HuH-7 (cell line): ENCODE data around the gene RELN.
A peak's percentile ranks its signal among the peaks of the same experiment; 100 is the strongest.

Experiments used
- DNase-seq: peaks from one replicate; pipeline ENCODE4 v3.0.0; 2011; ENCODE audit warnings: low spot score

RELN gene

DNA sequence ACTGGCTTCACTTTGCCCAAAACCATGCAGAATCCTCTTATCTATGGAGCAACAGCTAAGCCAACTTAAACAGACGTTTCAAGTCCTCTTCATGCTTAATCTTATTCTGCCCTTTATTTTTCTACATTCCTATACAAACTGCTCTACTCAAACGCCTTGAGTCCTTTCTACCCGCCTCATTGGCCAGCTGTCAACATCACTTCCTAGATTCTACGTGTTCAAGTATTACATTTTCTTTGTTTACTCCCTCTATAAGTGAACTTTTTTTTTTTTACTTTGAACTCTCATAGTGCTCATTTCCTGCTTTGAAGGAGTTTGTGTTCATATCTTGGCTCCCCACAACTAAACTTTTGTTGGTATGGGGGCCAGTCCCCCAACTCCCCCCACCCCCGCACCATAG lies 514.5 kb downstream of the RELN start:
- no peak for DNase-seq

DNA sequence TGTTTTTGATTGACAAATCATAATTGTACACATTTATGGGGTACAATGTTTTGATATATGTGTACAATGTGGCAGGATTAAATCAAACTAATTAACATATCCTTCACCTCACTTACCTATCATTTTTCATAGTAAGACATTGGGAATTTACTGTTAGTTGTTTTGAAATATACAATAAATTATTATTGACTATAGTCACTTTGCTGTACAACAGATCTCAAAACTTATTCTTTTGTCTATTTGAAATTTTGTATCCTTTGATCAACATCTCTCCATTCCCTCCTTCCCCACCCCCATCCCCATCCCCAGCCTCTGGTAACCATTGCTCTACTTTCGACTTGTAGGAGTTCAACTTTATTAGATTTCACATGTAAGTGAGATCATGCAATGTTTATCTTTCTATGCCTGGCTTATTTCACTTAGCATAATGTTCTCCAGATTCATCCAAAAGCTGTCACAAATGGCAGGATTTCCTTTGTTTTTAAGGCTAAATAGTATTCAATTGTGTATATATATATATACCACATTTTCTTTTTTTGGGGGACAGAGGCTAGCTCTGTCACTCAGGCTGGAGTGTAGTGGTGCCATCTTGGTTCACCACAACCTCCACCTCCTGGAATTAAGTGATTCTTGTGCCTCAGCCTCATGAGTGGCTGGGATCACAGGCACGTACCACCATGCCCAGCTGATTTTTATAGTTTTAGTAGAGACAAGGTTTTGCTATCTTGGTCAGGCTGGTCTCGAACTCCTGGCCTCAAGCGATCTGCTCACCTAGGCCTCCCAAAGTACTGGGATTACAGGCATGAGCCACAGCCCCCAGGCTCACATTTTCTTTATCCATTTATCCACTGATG lies 520.1 kb downstream of the RELN start:
- no peak for DNase-seq

DNA sequence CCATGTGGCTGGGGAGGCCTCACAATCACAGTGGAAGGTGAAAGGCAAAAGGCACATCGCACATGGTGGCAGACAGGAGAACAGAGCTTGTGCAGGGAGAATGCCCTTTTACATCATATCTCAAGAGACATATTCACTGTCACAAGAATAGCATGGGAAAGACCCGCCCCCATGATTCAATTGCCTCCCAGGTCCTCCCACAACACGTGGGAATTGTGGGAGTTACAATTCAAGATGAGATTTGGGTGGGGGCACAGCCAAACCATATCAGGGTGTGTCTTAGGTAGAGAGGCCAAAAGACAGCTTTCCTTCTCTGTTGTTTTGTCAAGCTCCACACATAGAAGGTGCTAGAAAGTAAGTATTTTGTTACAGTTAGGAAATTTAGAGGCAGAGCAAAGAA lies 522.6 kb downstream of the RELN start:
- no peak for DNase-seq

DNA sequence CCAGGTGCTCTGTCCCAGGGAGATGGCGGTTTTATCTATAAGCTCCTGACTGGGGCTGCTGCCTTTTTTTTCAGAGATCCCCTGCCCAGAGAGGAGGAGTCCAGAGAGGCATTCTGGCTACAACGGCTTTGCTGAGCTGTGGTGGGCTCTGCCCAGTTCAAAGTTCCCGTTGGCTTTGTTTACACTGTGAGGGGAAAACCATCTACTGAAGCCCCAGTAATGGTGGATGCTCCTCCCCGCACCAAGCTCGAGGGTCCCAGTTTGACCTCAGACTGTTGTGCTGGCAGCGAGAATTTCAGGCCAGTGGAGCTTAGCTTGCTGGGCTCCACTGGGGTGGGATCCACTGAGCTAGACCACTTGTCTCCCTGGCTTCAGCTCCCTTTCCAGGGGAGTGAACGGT lies 527.1 kb downstream of the RELN start:
- DNase-seq, result no peak

DNA sequence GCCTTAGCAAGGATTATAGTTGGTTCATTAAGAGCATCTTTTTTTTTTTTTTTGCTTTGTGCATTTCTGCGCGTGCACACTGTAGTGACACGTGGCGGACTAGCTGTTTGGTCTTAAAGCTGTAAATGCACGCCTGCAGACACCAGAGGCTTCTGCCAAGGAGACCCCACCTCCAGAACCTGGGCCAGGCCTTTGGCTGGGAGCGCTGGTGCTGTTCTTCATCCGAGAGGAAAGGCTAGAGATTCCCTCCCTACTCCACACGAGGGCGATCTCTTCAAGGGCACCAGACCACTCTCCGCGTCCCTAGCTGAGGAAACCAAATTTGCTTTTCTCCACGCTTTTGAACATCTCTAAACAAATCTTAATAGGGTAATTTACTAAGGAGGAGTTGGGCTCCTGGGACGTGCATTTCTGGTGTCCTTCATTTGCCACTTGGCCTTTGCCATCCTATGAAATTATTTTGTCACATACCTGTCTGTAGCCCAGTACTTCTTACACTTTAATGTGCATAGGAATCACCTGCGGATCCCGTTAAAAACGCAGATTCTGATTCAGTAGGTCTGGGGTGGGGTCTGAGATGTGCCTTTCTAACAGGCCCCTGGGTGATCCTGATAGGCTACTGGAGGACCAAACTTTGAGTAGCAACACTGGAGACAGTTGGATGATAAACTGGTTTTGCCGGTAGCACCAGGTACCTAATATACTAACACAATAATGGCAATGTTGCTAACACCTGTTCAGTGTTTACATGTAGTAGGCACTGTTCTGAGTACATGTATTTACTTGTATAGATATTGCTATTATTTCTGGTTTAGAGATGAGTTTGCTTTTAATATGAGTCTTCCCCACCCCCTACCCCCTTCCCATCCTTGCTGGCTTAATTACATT lies 542.1 kb downstream of the RELN start:
- peak; percentile 76 for DNase-seq

DNA sequence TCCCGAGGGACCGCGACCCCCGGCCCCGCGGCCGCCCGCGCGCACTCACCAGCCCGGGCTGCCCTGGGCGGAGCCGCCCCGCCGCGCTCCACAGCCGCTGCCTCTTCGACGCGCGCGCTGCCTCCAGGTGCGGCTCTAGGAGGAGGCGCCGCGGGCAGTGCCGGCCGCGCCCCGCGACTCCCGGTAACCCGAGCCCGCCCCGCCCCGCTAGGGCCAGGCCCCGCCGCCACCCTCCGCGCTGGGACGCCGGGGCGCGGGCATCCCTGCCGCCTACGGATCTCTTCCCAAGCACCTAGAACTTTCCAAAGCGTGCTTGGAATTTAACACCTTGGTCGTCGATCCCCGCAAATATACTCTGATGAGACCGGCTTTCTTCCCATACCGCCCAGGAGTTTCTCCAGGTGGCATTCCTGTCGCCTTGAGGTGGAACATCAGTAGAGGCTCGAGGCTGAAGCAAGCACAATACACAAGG lies 543.4 kb downstream of the RELN start, which contains the start of gene SLC26A5:
Gene SLC26A5 (minus strand): TSS at position 159 of the 472 bp plus-strand sequence. CDS start 24,693 bp downstream, outside the sequence.
- peak; percentile 65 for DNase-seq

DNA sequence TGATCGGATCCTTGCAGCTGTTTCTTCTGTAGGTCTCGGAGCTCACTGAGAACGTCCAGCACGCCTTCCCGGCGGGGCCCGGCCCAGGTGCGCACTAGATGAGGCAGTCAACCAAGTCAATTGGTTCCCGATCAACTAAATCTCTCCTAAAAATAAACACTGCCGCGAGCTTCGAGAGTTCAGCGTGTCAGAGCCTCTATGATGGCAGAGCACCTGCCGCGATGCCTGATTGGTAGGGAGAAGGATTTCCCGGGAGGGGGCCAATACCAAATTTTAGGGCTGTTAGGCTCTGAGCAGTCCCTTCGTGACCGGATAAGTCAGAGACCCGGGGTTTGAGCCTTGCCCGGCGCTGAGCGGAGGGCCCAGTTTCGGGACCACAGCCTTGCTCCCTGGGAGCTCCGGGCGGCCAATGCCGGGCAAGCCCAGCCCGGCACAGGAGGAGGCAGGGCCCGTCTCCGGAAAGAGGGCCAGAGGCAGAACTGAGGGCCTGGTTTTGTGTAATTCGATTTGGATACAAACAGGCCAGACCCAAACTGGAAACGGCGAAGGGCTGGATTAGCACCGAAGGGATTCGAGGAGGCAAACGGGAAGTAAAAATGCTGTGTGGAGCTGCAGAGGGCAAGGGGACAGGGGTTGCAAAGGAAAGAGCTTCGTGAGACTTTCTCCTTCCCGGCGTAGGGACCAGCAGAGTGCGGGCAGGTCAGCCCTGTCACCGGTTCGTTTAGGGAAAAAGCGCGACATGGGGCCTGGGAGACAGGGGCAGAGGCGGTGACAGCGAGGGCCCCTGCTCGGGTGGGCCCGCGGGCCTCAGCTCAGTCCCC lies 544.0 kb downstream of the RELN start:
- DNase-seq, result no peak

DNA sequence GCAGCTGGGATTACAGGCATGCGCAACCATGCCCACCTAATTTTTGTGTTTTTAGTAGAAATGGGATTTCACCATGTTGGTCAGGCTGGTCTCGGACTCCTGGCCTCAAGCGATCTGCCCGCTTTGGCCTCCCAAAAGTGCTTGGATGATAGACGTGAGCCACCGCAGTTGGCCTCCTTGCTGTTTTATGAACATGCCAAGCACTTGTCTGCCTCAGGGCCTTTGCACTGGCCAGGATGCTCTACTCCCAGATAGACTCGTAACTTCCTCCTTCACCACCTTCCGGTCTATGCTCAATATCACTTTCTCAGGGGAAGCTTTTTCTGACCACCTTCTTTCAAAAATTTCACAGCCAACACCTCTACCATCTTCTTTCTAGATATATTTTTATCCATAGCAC lies 549.8 kb downstream of the RELN start:
- DNase-seq, result no peak

DNA sequence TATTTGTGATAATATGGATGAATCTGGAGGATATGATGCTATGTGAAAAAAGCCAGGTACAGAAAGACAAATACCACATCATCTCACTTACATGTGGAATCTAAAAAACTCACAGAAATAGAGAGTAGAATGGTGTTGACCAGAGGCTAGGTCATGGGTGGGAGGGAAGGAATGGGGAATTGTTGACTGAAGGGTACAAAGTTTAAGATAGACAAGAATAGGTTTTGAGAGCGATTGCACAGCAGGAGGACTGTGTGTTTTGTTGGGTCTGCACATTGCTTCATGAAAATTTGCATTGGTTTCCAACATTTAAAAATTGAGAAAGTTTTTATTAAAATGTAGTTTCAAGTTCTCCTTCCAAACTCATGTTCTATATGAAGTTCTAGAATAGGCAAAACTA lies 551.8 kb downstream of the RELN start:
- DNase-seq, result no peak

DNA sequence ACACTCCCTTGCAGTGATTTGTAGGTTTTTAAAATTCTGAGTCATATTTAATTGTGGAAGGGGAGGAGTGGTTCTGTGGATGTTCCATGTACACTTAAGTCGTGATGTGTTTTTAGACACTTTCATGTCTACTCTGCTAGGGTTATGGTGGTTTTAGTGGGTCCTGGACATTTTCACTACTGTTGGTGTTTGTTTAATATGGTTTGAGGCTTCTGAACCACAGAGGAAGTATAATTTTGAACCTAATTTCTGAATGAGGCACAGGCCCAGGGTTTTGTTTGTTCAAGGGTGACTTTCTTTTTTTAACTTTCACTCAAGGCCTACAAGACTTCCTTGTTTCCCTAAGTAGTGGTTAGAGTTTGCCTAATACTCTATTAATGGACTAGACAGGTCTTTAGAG lies 556.7 kb downstream of the RELN start:
- DNase-seq, result no peak

DNA sequence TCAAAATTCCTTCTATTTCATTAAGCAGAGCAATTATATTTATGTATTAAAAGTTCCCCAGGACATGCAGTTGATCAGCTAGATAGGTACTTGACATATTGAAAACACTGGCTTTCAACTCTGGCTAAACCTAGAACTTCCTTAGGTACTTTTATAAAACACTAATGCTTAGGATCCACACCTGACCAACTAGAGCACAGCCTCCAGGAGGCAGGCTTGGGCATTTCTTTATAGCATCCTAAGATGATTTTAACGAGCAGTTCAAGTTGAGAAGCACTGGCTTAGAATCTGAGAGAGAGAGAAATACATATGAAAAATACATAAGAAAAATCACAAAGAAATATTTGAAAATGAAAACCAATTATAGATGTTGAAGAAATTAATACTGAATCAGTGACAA lies 564.3 kb downstream of the RELN start:
- DNase-seq, result no peak

DNA sequence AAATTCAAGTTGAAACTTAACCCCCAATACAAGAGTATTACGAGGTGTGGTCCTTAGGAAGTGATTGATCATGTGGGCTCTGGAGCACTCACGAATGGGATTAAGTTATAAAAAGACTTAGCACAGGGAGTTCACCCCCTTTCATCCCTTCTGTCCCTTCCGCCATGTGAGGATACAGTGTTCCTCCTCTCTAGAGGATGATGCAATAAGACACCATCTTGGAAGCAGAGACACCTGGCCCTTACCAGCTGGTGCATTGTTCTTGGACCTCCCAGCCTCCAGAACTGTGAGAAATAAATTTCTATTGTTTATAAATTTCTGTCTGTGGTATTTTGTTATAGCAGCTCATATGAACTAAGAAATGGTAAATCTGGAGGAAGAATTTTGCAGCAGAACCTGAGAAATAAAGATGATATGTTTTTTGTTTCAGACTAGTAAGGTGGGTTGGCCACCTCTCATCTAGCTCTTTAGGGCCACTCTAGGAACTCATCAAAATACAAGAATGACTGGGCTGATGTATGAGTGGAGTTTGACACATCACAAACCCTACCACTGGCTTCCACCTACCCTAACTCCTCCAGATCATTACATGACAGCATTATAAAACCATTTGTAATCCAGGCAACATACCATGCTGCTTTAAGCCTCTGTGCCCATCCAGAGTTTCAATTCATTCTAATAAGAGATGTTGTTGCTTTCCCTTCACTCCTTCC lies 565.8 kb downstream of the RELN start:
- no peak for DNase-seq
